Activated CD4-positive, alpha-beta T cell treated with anti-CD3 and anti-CD28 coated beads for 4 hours (primary cell): Measurements from ENCODE around the gene METTL26.
A peak's percentile ranks its signal among the peaks of the same experiment; 100 is the strongest.

Experiments used
- DNase-seq, 2 donors: peaks; one replicate each; pipeline ENCODE4 v3.0.0-alpha.2; 2020

Gene METTL26

DNA sequence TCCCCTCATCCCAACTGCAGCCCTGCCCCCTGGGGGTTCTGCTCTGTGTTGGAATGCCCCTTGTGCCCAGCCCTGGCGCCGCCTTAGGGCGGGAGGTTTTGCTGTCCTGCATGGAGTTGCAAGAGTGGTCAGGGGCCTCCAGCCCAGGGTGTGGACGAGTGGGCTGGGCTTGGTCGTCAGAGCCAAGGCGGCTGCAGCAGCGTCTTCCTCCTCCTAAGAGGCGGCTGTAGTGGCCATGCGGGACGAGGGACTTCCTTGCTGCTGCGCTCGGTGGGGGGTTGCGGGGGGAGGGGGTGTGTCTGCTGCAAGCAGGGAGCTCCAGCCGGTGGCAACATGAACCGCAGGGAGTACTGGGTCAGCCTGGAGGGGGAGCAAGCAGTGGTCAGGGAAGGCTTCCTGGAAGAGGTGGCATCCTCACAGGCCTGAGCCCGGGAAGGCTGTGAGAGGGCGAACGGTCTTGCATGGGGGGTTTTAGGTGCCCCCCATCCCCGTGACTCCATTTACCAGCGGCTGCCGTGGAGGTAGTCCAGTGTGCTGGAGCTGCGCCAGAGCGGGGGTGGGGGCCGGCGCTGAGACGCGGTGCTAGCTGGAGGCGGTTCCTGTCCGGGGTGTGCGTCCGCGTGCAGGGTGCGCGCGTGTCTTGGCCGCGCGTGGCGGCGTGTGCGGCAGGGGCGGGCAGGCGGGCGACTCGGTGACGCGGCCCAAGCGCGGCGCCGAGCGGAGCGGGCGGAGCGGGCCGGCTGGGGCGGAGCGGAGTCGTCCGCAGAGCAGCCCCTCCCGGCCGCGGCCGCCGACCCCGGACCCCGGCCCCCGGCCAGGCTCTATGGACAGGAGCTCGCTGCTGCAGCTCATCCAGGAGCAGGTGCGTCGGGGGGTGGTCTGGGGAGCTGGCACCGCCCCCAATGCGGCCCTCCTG is 39.1 kb upstream of the METTL26 start, which contains the start of gene RHBDL1:
RHBDL1 (plus strand) TSS at position 704 of the 916 bp plus-strand sequence; CDS start at position 824, 120 bp downstream.
- DNase-seq = no peak

DNA sequence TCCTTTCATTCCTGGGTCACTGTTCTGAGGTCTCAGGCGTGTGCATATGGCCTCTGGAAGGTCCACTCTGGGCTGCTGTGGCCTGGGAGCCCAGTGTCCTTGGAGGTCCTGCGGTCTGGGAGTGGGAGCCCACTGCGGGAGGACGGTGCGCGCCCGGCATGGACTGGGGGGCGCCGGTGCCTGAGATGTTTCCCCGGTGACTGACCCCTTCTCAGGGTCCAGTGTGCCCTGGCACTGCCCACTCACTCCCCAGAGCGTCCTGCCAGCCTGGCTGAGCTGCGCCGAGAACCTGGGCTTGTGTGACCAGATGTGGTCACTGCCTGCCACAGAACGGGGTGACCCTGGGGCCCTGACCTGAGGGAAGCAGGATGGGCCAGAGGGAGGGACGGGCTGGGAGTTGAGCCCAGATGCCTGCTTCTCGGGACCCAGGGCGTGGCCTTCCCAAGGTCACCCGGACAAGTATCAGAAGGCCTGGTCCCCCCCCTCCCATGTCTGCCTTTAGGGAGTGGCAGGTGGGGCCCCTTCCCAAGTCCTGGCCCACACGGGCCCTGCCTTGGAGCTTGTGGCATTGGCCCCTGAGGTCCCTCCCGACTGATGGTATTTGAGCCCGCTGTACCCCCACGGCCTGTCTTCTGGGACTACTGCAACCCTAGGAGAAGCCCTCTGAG is 38.2 kb upstream of the METTL26 start:
- no peak for DNase-seq

DNA sequence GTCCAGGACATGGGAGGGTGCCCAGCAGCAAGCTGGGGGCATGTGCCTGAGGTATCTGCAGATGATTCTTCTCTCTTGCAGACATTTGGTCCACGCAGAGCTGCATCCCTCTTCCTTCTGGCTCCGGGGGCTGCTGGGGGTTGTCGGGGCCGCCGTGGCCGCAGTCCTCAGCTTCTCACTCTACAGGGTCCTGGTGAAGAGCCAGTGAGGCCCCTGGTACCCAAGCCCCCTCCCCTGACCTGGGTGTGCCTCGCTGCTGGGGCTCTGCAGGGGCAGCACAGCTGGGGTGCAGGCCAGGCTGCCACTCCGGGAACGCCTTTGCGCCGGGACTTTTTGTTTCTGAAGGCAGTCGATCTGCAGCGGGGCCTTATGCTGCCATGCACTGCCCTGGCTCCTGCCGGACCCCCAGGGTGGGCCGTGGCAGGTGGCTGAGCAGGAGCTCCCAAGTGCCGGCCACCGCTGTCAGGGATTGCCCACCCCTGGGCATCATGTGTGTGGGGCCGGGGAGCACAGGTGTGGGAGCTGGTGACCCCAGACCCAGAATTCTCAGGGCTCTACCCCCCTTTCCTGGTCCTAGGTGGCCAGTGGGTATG is 37.4 kb upstream of the METTL26 start:
- no peak for DNase-seq

DNA sequence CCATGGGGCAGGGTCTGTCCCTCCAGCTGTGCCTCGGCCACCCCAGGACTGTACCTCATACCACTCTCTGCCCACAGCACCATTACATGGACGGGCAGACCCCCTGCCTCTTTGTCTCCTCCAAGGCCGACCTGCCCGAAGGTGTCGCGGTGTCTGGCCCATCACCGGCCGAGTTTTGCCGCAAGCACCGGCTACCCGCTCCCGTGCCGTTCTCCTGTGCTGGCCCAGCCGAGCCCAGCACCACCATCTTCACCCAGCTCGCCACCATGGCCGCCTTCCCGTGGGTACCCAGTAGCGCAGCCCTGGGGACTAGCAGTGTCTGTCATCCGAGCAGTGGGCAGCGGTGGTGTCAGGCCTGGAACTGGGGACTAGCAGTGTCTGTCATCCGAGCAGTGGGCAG is 36.7 kb upstream of the METTL26 start:
- DNase-seq = no peak

DNA sequence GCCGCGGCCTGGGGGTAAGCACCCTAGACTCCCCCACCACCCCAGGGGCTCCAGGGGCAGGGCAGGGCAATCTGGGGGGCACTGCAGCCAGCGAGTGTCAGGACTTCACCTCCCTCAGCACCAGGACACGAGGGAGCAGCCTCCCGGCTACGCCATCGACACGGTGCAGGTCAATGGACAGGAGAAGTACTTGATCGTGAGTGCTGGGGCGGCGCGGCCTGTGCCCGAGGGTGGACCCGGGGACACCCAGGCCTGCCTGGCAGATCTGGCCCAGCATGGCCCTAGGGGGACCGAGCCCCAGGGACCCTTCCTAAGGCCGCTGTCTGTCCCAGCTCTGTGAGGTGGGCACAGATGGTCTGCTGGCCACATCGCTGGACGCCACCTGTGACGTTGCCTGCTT is 36.3 kb upstream of the METTL26 start:
- no peak for DNase-seq

DNA sequence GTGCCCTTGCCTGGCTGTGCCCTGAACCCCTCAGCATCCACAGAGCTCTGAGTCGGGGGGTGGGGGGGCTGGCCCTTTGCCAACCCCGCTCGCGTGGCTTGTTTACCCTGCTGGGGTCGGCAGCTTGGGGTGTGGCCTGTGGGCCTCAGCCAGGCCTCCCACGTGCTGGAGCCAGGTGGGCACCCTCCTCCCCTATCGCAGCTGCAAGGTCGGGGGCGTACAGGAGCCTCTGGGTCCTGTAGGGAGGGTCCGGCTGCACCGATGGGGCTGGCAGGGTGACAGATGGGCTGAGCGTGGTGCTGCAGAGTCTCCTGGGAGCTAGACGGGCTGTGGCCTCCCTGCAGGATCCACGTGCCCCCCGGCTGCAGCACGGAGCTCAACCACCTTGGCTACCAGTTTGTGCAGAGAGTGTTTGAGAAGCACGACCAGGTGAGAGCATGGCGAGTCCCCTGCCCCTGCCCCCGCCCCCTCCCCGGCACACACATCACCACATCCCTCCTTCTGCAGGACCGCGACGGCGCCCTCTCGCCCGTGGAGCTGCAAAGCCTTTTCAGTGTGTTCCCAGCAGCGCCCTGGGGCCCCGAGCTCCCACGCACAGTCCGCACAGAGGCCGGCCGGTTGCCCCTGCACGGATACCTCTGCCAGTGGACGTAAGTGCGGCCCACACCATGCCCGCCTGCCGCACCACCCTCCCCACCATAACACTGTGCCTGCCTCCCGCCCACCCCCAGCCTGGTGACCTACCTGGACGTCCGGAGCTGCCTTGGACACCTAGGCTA is 35.4 kb upstream of the METTL26 start:
- DNase-seq = no peak

DNA sequence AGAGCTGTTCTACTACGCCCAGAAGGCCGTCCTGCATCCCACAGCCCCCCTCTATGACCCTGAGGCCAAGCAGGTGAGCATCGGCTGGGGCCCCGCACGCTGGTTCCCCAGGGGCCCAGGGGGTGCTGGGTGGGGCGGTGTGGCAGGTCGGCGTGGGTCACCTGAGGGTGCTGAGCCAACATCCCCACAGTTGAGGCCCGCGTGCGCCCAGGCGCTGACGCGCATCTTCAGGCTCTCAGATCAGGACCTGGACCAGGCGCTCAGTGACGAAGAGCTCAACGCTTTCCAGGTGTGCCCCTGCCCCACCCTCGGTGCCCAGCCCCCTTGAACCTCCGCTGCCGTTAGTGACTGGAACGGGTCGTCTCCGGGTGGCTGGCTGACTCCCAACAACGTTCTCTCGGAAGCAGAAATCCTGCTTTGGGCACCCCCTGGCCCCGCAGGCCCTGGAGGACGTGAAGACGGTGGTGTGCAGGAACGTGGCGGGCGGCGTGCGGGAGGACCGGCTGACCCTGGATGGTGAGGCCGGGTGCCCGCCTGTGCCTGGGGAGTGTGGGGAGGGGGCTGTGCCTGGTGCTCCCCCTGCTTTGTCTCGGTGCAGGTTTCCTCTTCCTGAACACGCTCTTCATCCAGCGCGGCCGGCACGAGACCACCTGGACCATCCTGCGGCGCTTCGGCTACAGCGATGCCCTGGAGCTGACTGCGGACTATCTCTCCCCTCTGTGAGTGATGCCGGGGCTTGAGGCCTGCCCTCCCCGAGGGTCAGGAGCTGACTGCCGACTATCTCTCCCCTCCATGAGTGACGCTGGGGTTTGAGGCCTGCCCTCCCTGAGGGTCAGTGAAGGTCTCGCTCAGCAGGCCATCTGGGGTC is 34.6 kb upstream of the METTL26 start:
- DNase-seq = no peak

DNA sequence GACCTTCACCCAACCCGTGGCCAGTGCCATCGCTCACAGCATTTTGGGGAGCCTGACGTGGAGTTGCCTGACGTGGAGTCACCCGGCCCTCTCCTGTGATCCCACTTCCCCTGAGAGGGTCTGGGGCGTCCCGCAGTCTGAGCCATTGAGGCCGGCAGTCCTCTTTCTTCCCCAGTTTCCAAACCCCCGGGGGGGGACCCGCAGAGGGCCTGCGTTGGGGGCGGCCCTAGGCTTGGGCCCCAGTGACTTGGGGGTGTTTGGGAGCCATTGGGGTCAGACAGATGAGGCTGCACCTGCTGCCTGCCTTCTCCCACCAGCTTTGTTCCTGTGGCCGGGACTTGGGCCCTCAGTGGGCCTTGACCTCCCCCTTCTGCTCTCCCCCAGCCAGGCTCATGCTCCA is 33.6 kb upstream of the METTL26 start:
- no peak for DNase-seq

DNA sequence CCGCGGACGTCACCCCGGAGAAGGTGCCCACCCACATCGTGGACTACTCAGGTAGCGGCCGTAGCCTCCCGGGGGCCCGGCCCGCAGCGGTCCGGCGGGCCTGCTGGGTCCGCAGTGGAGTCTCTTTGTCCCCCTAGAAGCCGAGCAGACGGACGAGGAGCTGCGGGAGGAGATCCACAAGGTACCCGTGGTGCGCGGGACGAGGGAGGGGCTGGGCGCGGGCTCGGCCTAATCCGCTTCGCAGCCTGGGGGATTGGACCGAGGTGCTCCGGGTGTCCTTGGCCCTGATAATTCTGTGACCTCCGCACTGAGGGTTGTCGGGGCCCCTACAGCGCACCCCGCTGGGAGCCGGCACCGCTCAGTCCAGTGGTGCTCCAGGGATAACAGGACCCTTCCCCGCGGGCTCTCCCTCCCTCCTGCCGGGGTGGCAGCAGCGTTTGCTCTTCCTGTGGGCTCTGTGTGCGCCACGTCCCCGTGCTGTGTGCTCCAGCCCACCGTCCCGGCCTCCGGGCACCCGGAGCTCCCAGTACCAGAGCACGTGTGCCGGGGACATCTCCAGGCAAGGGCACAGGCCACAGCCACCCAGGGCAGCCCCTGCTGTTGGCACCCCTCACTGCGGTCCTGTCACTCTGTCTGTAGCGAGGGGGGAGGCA is 32.5 kb upstream of the METTL26 start:
- no peak for DNase-seq

DNA sequence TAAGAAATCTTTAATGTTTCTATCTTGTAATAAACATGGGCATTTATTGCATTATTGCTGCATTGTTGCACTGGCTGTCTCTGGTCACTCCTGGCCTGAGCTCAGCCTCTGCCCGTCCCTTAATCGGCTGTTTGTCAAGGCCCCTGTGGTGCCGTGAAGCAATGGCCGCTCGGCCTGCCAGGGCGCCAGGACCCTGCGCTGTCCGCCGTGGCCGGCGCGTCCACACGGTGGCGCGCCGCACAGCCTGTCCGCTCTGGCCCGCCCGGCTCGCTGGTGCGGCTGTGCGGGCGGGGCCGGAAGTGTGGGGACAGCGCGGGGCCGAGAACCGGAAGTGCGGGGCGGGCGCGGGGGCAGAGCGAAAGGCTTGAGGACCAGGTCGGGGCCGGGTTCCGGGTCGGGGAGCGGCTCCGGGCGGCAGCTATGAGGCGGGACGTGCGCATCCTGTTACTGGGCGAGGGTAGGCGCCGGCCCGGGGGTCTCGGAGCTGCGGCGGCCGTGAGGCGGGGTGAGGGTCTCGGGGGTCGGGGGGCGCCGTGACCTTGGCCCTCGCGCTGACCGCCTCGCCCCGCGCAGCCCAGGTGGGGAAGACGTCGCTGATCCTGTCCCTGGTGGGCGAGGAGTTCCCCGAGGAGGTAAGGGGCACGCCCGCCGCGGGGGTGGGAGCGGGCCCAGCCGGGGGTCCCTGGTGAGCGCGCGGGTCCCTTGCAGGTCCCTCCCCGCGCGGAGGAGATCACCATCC is 31.8 kb upstream of the METTL26 start, which contains the start of gene RHOT2:
RHOT2 (plus strand) TSS at position 353 of the 739 bp plus-strand sequence; CDS start at position 421, 68 bp downstream.
- DNase-seq = peak; percentile 89 to 91

DNA sequence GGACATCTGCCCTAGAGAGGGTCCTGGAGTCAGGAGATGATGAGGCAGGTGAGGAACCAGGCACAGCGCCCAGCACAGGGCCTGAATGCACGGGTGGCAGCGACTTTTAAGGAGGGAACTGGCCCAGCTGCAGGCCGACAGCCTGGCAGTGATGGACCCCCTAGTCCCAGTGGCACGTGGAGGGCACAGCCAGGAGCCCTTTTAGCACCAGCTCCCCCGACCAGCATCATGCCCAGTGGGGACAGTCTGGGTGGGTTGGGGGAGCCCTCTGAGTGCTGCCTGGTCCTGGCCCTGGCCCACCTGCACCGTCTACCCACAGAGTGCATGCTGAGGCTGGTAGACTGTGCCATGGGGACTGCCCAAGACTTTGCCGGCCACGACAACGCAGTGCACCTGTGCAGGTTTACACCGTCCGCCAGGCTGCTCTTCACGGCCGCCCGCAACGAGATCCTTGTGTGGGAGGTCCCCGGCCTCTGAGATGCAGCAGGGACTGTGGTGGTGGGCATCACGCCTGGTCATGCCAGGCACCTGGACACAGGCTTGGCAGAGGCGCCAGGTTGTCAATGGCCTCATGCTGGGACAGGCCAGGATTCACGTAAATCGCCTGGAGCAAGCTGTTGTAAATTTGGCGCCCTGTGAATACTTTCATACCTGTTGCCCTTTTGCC is 31.1 kb upstream of the METTL26 start:
- DNase-seq = no peak

DNA sequence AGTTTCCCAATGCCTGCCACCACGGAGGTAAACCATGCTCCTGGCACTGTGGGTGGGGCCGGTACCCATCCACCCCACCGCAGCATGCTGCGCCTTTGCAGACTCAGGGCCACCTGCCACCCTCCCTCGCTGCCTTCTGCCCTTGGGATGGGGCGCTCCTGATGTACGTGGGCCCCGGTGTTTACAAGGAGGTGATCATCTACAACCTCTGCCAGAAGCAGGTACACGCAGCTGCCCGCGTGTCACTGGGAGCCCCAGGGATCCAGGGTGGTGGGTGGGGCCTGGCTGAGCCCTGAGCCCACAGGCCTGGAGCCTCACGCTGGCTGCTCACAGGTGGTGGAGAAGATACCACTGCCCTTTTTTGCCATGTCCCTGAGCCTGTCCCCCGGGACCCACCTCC is 30.5 kb upstream of the METTL26 start:
- no peak for DNase-seq

DNA sequence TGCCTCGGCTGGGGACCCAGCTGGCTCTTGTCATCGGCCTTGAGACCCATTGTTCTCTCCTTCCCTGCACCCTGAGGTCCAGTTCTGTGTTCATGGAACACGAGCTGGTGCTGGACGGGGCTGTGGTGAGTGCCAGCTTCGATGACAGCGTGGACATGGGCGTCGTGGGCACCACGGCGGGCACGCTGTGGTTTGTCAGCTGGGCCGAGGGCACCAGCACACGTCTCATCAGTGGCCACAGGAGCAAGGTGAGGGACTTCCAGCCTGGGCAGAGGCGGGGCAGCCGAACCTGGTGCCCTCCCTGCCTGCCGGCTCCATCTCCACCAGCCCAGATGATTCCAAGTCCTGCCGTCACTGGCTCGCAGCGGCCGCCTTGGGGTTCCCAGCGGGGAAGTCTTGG is 26.5 kb upstream of the METTL26 start:
- no peak for DNase-seq

DNA sequence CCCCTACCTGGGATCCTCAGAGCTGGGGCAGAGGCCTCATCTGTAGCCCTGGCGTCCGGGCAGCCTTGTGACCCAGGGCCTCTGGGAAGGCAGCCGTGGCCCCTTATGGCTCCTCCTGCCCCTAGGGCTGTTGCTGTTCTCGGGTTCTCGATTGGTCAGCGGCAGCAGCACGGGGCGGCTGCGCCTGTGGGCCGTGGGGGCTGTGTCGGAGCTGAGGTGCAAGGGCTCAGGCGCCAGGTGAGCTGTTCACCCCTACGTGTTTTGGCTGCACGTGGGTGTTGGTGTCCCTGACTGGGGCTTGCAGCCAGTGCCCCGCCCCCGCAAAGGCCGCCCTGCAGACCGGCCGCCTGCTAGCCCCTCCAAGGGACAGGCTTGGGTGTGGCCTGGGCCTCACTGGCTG is 26.0 kb upstream of the METTL26 start:
- no peak for DNase-seq

DNA sequence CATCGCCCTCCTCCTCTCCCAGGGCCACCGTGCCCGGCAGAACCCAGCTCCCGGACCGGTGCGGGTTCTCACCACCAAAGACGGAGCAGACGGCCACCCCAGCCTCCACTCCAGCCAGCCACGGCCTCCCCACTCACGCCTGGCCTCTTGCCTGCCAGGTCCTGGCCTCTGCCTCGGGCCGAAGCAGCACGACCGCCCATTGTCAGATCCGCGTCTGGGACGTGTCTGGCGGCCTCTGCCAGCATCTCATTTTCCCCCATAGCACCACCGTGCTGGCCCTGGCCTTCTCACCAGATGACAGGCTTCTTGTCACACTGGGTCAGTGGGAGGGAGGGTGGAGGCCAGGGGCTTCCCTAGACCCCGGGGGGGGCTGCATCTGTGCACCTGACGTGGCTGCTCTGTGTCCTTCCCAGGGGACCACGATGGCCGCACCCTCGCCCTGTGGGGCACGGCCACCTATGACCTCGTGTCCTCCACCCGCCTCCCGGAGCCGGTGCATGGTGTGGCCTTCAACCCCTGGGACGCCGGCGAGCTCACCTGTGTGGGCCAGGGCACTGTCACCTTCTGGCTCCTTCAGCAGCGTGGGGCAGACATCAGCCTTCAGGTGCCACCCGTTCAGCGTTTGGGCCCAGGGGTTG is 25.2 kb upstream of the METTL26 start:
- no peak for DNase-seq

DNA sequence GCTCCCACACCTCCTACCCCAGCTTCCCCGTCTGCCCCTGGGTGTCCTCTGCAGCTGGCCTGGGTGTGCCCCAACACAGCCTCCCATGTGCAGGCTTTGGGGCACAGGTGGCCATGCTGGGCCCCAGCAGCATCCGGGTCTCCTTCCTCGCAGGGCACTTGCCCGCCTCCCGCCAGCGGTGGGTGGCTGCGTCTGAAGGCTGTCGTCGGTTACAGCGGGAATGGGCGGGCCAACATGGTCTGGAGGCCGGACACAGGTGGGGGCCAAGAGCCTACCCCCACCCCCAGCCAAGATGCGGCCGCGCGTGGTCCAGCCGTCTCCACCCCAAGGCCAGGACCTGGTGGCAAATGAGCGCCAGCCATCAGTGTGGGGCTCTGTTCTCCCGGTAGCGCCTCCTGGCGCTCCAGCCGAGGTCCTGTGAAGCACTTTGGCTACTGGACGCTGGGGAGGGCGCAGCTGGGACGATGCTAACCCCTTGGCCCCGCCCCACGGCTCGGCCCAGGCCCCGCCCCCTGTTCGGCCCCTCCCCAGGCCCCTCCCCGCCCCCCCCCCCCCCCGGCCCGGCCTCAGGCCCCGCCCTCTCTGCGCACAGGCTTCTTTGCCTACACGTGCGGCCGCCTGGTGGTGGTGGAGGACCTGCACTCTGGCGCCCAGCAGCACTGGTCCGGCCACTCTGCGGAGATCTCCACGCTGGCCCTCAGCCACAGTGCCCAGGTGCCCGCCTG is 24.5 kb upstream of the METTL26 start:
- DNase-seq = peak; percentile 63 to 74

DNA sequence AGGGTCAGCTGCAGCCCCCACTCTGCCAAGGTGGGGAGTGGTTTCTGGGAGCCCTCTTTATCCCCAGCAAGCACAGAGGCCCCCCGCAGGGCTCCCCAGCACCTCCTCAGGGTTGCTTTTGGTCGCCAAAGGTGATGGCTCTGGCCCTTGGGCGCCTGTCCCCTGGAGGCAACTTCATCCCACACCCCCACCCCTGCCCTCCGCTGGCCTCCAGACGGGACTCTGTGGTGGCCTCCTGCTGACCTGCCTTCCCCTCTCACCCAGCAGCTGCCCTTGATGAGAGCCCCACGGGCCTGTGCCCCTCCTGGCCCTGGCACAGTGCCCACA is 24.0 kb upstream of the METTL26 start:
- DNase-seq = no peak

DNA sequence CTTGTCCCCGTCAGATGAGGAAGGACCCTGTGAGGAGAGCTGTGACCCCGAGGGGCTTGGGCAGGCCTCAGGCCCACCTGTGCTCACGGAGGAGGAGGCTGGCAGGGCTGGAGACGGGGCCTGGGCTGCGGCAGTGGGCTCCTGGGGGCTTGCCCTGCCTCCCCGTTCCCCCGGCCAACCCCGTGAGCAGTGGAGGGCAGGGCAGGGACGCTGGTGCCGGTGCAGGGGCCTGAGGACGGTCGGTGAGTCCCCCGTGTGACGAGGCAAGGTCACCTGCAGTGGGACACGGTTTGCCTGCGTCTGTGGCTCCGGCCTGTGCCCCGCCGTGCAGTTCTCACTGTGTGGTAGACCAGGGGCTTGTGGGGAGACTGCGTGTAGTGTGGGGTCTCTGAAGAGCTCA is 23.5 kb upstream of the METTL26 start:
- DNase-seq = no peak
